Lower leg skin (tissue), 4 donors: ENCODE measurements around the gene OTUB1. TPM values are rescaled to one million over a fixed set of nuclear protein-coding genes. Genes with fewer than 3 reads are reported as not detected.
"Not testable (repeated sequence)": the region's sequence is repeated elsewhere in the genome, so short reads cannot be mapped to it uniquely, and the experiment has no call there.

Experiments
- DNase-seq, 2 donors: peaks; one replicate each; pipeline ENCODE4 v3.0.0-alpha.2; 2019; ENCODE audit warnings: low spot score in 2 of 2
- H3K4me3 ChIP-seq: fragments of 200-600 bp; sonication (generic); 2 replicates; pipeline ENCODE4 v1.5.1; 2017; ENCODE audit warnings: mild to moderate bottlenecking, low read depth; ENCODE audit not compliant: poor library complexity, severe bottlenecking
- POLR2A ChIP-seq, 2 donors: fragments of 450-650 bp; IDR thresholded peaks; one replicate each; pipeline ENCODE4 v1.6.1; 2016 to 2017; ENCODE audit warnings: antibody characterized with exemption in 2 of 2, mild to moderate bottlenecking in 1 of 2, moderate library complexity in 1 of 2
- WGBS, 2 donors: methylation state at CpG; one replicate each; pipeline ENCODE4 v1.1.5; 2018; 5-methylcytosine and 5-hydroxymethylcytosine counted together
- intact Hi-C: fragments of 100-400 bp; cut with DNase I; formaldehyde crosslinking; loops from one replicate; pipeline ENCODE4 v1.15.0; 2023; ENCODE audit warnings: low total_unique reads
- total RNA-seq, 4 donors: library from RNA; depleted of rRNA; stranded (reverse); fragments of >200 nt; gene quantifications; one replicate each; pipeline ENCODE4 v1.1.0, GENCODE V29; 2016
- TF ChIP-seq, protein P1 (sequence below), 3 donors: fragments of 450-650 bp; IDR thresholded peaks; one replicate each; pipeline ENCODE4 v1.5.1; 2016; ENCODE audit warnings: antibody characterized with exemption in 3 of 3, mild to moderate bottlenecking in 3 of 3, moderate library complexity in 2 of 3

The OTUB1 gene
- total RNA-seq, 4 donors from 2014 or later: 48.8 to 94.8 (median 81.7) TPM

DNA sequence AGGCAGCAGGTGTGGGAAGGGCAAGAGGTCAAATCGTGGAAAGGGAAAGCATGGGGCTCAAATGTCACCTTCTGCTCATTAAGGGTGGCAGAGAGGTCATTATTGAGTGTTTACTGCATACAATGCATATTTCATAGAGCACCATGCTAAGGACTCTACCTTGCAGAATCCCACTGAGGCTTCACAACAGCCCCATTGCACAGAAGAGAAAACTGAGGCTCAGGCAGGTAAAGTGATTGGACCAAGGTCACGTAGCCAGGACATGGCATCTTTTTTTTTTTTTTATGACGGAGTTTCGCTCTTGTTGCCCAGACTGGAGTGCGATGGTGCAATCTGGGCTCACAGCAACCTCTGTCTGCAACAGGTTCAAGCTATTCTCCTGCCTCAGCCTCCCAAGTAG, 57.3 kb downstream of the OTUB1 start:
- 91 to 94% methylated on average over 5 of the region's 5 CpGs for WGBS, 2 donors
- intact Hi-C loops: no loop called here
- no peak for DNase-seq
- TF ChIP-seq, protein P1, sequence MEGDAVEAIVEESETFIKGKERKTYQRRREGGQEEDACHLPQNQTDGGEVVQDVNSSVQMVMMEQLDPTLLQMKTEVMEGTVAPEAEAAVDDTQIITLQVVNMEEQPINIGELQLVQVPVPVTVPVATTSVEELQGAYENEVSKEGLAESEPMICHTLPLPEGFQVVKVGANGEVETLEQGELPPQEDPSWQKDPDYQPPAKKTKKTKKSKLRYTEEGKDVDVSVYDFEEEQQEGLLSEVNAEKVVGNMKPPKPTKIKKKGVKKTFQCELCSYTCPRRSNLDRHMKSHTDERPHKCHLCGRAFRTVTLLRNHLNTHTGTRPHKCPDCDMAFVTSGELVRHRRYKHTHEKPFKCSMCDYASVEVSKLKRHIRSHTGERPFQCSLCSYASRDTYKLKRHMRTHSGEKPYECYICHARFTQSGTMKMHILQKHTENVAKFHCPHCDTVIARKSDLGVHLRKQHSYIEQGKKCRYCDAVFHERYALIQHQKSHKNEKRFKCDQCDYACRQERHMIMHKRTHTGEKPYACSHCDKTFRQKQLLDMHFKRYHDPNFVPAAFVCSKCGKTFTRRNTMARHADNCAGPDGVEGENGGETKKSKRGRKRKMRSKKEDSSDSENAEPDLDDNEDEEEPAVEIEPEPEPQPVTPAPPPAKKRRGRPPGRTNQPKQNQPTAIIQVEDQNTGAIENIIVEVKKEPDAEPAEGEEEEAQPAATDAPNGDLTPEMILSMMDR (IDR thresholded peaks at IDR 0.05): no peak
- TF ChIP-seq POLR2A (IDR thresholded peaks at IDR 0.05): no peak
- H3K4me3 ChIP-seq: no peak overlapping the region

DNA sequence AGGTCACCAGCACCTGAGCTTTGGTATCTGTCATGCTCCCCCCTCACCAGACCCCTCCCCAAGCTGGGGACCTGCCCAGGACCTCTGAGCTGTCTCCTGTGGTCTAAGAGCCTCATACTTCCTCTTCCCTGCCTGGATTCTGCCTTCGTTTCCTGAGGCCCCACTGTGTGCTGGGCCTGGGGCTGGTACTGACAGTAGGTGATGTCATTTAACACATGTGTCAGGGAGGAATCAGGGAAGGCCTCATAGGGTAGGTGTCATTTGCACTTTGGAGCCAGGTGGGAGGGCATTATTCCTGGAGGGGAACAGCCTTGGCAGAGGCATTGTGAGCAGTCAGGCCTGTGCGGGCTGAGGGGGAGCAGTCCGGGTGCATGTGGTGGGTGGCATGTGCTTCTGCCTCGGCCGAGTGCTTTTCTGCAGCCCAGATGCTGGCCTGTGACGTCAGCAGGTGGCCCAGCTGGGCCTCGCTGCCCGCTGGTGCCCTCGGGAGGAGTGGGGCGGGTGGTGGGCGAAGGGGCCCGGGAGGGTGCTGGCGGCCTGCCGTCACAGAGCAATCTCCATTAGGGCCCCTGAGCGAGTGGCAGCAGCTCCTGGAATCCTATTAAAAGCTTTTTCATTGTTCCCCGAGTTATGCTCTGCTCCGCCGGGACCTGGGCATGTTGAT, 58.6 kb downstream of the OTUB1 start:
- intact Hi-C loops: no loop called here
- no peak for TF ChIP-seq POLR2A (IDR thresholded peaks at IDR 0.05)
- TF ChIP-seq, protein P1 (IDR thresholded peaks at IDR 0.05): no peak
- no peak overlapping the region for H3K4me3 ChIP-seq
- 70 to 76% methylated on average over 15 to 18 of the region's 18 CpGs for WGBS, 2 donors
- no peak for DNase-seq

GRCh38 chr11:64045700-64046099, 59.5 kb downstream of the OTUB1 start:
- intact Hi-C loops: no loop called here
- no peak for TF ChIP-seq POLR2A (IDR thresholded peaks at IDR 0.05)
- H3K4me3 ChIP-seq: no peak overlapping the region
- DNase-seq: no peak
- WGBS, 2 donors: 94 to 100% methylated on average over 2 of the region's 2 CpGs

GRCh38 chr11:64047373-64047772, 61.1 kb downstream of the OTUB1 start:
- intact Hi-C loops, H3K4me3 ChIP-seq, DNase-seq: not testable (repeated sequence)
- 92 to 93% methylated on average over 8 of the region's 8 CpGs for WGBS, 2 donors

Other genes starting within 250 kb of the OTUB1 start
- gene ZFTA, start 217.7 kb upstream of the OTUB1 start, total RNA-seq: 1 to 10 TPM; 7.8 to 9.8 (median 8.6) TPM
- gene SPINDOC, start 173.0 kb upstream of the OTUB1 start, total RNA-seq: 1 to 10 TPM; 5.1 to 8.3 (median 6.0) TPM
- gene MARK2, start 147.3 kb upstream of the OTUB1 start, total RNA-seq: 10 to 100 TPM; 78.3 to 87.2 (median 81.2) TPM
- gene RCOR2, start 69.3 kb upstream of the OTUB1 start, total RNA-seq: under 1 TPM in 1 of 4 donors, not detected in 3; 0.16 TPM
- 10 to 100 TPM in 1 of 4 donors, 1 to 10 TPM in 3; 3.0 to 10.2 (median 6.1) TPM for gene NAA40, start 47.4 kb upstream of the OTUB1 start, total RNA-seq
- gene COX8A, start 11.8 kb upstream of the OTUB1 start, total RNA-seq: 100 to 1,000 TPM; 373 to 510 (median 455) TPM
- gene FLRT1, start 49.5 kb downstream of the OTUB1 start, total RNA-seq: under 1 TPM in 3 of 4 donors, not detected in 1; 0.08 to 0.62 (median 0.15) TPM
- gene MACROD1, start 179.7 kb downstream of the OTUB1 start, total RNA-seq: 10 to 100 TPM; 44.8 to 74.8 (median 55.6) TPM
- gene STIP1, start 199.7 kb downstream of the OTUB1 start, total RNA-seq: 10 to 100 TPM; 67.5 to 86.0 (median 78.3) TPM
- gene FERMT3, start 220.3 kb downstream of the OTUB1 start, total RNA-seq: 10 to 100 TPM in 2 of 4 donors, 1 to 10 TPM in 2; 5.1 to 10.5 (median 8.9) TPM
- 10 to 100 TPM; 36.9 to 66.6 (median 44.1) TPM for gene TRPT1, start 239.7 kb downstream of the OTUB1 start, total RNA-seq
- gene NUDT22, start 239.8 kb downstream of the OTUB1 start, total RNA-seq: 10 to 100 TPM; 44.7 to 75.6 (median 68.3) TPM
- 10 to 100 TPM; 19.2 to 37.6 (median 30.8) TPM for gene DNAJC4, start 244.1 kb downstream of the OTUB1 start, total RNA-seq
- gene VEGFB, start 248.1 kb downstream of the OTUB1 start, total RNA-seq: 10 to 100 TPM; 45.9 to 71.2 (median 65.6) TPM